Mesodermal cell (in vitro differentiated cells): ENCODE data around the gene SLC10A4.

ENCODE experiments used
- H3K27ac ChIP-seq: 2 replicates; pipeline ENCODE4 v1.7.0; 2013; ENCODE audit warnings: mild to moderate bottlenecking, low read depth, low read length, moderate library complexity; ENCODE audit not compliant: severe bottlenecking
- H3K36me3 ChIP-seq: 2 replicates; pipeline ENCODE4 v1.7.1; 2013; ENCODE audit warnings: mild to moderate bottlenecking, low read length, moderate library complexity; ENCODE audit not compliant: control insufficient read depth, insufficient read depth
- H3K4me1 ChIP-seq: one replicate; pipeline ENCODE4 v1.7.1; 2013; ENCODE audit warnings: mild to moderate bottlenecking, low read length; ENCODE audit not compliant: insufficient read depth, control insufficient read depth, poor library complexity, severe bottlenecking
- H3K4me3 ChIP-seq: 2 replicates; pipeline ENCODE4 v1.7.0; 2013; ENCODE audit warnings: low read length, control low read depth, mild to moderate bottlenecking; ENCODE audit not compliant: insufficient read depth, poor library complexity, severe bottlenecking; ENCODE audit errors: extremely low read depth
- H3K9me3 ChIP-seq: 2 replicates; pipeline ENCODE4 v1.7.1; 2013; ENCODE audit warnings: mild to moderate bottlenecking, low read length, moderate library complexity; ENCODE audit not compliant: control insufficient read depth
- whole genome bisulfite sequencing, 2 experiments: methylation state at CpG; one replicate each; pipeline ENCODE4 v1.1.5; 2013; ENCODE audit warnings: missing lambda C conversion rate in 2 of 2; ENCODE audit not compliant: insufficient coverage in 2 of 2; 5-methylcytosine and 5-hydroxymethylcytosine counted together

Gene SLC10A4

GRCh38 chr4:48489683-48490011, 6.5 kb downstream of the SLC10A4 start:
- WGBS, 2 experiments: 3 to 22% methylated on average over 4 to 8 of the region's 14 CpGs
- Histone ChIP-seq H3K9me3 (no peaks in the 10 kb centered on the region), H3K4me3 (peak overlapping the region; percentile 33), H3K36me3 (no peaks in the 10 kb centered on the region), H3K4me1 (no peaks in the 10 kb centered on the region), H3K27ac (no peak overlapping the region)

DNA sequence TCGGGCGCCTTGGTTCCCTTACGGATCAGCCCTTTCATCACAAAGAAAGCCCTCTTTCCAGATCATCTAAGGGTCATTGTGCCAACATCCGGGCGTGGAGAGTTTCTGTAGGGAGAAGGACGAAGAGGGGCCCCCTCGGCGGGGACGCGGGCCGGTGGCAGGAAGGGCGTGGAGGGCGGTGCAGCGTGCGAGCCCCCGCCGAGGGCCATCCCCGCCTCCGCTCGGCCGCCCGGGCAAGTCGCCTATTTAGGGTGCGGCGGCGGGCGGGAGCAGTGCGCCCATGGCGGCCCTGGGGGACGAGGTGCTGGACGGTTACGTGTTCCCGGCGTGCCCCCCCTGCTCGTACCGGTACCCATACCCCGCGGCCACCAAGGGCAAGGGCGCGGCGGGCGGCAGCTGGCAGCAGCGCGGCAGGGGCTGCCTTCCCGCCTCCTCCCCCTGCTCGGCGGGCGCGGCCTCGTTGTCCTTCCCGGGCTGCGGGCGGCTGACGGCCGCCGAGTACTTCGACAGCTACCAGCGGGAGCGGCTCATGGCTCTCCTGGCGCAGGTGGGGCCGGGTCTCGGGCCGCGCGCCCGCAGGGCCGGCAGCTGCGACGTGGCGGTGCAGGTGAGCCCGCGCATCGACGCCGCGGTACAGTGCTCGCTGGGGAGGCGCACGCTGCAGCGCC, 7.0 kb downstream of the SLC10A4 start, which contains the start of gene ZAR1:
Gene ZAR1, plus strand, starts transcription at position 241 of the 668 bp plus-strand sequence. Its CDS starts 40 bp downstream, at position 281.
- H3K9me3 ChIP-seq: no peaks in the 10 kb centered on the region
- no peaks in the 10 kb centered on the region for H3K4me1 ChIP-seq
- H3K4me3 ChIP-seq: peak within 1 kb of the TSS; percentile 33
- no peak within 1 kb of the TSS for H3K27ac ChIP-seq
- 7 to 9% methylated on average over 63 to 74 of the region's 80 CpGs for WGBS, 2 experiments
- no peaks in the 10 kb centered on the region for H3K36me3 ChIP-seq

GRCh38 chr4:48490680-48491513, 7.8 kb downstream of the SLC10A4 start:
- WGBS, 2 experiments: 59 to 66% methylated on average over 68 to 93 of the region's 104 CpGs
- no peak overlapping the region for H3K27ac ChIP-seq
- no peaks in the 10 kb centered on the region for H3K4me1 ChIP-seq
- H3K36me3 ChIP-seq: no peaks in the 10 kb centered on the region
- H3K4me3 ChIP-seq: no peak overlapping the region
- H3K9me3 ChIP-seq: no peaks in the 10 kb centered on the region

DNA sequence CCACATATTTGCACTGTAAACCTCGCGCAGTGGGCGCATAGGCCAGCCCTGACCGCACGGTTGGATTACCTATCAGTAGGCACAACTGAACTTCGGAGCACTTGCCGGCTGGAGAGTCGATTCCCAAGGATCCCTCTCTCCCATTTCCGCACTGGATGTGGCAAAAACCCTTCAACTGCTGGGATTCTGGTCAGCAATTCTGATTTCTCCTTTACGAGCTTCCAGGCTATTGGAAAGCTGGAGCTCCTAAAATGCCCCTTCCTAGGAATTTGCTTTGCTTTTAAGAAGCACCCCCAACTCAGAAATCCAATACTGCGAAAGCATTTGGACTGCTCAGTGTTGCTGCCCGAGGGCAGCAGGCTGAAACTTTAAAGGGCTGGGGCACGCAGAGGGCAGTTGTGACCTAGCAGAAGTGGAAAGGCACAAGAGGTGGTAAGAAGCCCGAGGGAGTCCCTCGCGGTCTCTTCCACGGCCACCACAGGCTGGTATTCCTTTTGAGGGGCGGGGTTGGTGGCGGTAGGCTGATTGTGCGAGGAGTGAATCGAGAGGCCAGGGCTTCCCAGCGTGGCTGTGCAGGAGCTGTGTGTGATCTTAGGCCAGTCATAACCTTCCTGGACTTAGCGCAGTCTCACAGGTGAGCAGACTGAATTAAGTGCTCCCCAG, 8.5 kb downstream of the SLC10A4 start:
- no peaks in the 10 kb centered on the region for H3K36me3 ChIP-seq
- no peaks in the 10 kb centered on the region for H3K9me3 ChIP-seq
- no peaks in the 10 kb centered on the region for H3K4me1 ChIP-seq
- no peak overlapping the region for H3K27ac ChIP-seq
- WGBS, 2 experiments: 81 to 85% methylated on average over 19 to 23 of the region's 23 CpGs
- no peak overlapping the region for H3K4me3 ChIP-seq

- no peaks in the 10 kb centered on the region for H3K9me3 ChIP-seq
Observed at GRCh38 chr4:48493452-48494100, 10.4 kb downstream of the SLC10A4 start.

GRCh38 chr4:48495941-48496340, 12.8 kb downstream of the SLC10A4 start:
- Histone ChIP-seq H3K36me3 (peaks cover 10% of the 10 kb centered on the region), H3K4me1 (no peaks in the 10 kb centered on the region), H3K4me3 (no peak overlapping the region), H3K27ac (no peak overlapping the region), H3K9me3 (no peaks in the 10 kb centered on the region)
- WGBS, 2 experiments: 75 to 100% methylated on average over 2 of the region's 2 CpGs

More at GRCh38 chr4:48493452-48494100, 10.4 kb downstream of the SLC10A4 start:
- no peaks in the 10 kb centered on the region for H3K4me1 ChIP-seq
- H3K27ac ChIP-seq: no peak overlapping the region
- no peaks in the 10 kb centered on the region for H3K36me3 ChIP-seq
- no peak overlapping the region for H3K4me3 ChIP-seq
- 79 to 100% methylated on average over 1 to 3 of the region's 4 CpGs for WGBS, 2 experiments

GRCh38 chr4:48498895-48499294, 15.8 kb downstream of the SLC10A4 start:
- H3K4me3 ChIP-seq: no peak overlapping the region
- peaks cover 21% of the 10 kb centered on the region for H3K36me3 ChIP-seq
- no peak overlapping the region for H3K27ac ChIP-seq
- no peaks in the 10 kb centered on the region for H3K9me3 ChIP-seq
- no CpG with 5 or more reads among the region's 4 CpGs for WGBS, 2 experiments
- no peaks in the 10 kb centered on the region for H3K4me1 ChIP-seq

DNA sequence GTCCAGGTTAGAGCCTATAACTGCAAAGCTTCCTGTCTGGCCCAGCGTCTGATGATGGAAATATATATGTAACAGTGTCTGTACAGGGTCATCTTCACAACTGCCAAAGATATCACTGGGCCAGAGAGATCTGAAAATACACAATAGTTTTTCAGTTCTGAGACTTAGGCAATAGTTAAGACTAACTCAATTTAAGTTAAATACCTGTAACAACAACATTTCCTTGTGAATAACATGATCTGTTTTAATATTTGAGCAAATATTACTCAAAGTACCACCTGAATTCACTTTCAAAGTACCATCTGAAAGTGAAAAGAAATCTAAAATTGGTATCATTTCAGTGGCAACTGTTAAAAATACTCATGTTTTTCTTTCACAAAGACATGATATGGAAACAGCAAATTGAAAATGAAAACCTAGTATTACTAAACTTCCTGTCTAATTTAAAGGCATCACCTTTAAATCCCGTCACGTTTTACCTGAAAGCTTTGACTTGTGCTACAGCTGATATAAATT, 16.5 kb downstream of the SLC10A4 start:
- no peak overlapping the region for H3K27ac ChIP-seq
- H3K4me3 ChIP-seq: no peak overlapping the region
- peaks cover 21% of the 10 kb centered on the region for H3K36me3 ChIP-seq
- 100% methylated on average over 1 to 2 of the region's 3 CpGs for WGBS, 2 experiments
- no peaks in the 10 kb centered on the region for H3K9me3 ChIP-seq
- H3K4me1 ChIP-seq: no peaks in the 10 kb centered on the region

DNA sequence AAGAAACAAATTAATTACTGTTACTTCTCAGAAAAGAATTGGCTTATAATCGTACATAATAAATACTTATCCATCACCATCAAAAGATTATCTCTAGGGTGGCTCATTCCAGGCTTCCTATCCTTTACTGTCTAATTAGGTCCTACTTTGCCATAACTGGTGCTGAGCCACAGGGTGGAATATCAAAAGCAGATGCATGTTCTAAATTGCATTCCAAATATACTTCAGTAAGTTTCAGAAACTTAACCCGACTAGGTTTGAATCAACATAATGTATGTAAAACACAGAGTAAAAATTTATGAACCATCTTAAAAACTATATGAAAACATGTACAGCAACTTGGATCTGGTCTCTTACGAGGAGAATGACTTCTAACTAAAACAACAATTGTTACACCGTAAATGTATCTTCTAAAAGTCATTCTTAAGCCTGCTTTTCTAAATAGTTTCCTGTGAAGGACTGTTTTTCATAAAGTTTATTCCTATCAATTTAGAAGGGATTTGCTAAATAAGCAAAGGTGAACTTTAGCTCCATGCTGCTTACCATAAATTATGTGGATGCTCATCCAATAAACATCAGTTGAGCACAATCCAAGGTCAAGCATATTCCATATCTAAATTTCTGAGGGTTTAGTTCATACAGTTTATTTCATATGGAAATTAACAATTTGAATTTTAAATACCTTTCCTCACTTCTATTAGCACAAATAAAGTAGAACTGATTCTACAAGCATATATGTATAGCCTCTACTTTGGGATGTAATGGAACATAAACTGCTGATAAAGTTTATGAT, 20.3 kb downstream of the SLC10A4 start:
- no CpG with 5 or more reads among the region's 4 CpGs for WGBS, 2 experiments
- H3K36me3 ChIP-seq: peaks cover 39% of the 10 kb centered on the region

GRCh38 chr4:48504026-48504330, 20.8 kb downstream of the SLC10A4 start:
- H3K9me3 ChIP-seq: no peaks in the 10 kb centered on the region
- WGBS, 2 experiments: no CpG with 5 or more reads among the region's 2 CpGs
- no peaks in the 10 kb centered on the region for H3K4me1 ChIP-seq
- no peak overlapping the region for H3K27ac ChIP-seq
- no peak overlapping the region for H3K4me3 ChIP-seq
- peaks cover 41% of the 10 kb centered on the region for H3K36me3 ChIP-seq

More for the DNA sequence above, 20.3 kb downstream of the SLC10A4 start:
- H3K9me3 ChIP-seq: no peaks in the 10 kb centered on the region
- H3K4me1 ChIP-seq: no peaks in the 10 kb centered on the region
- no peak overlapping the region for H3K4me3 ChIP-seq
- no peak overlapping the region for H3K27ac ChIP-seq
